ENCODE results near the gene PDE8A. TPM values are rescaled to one million over a fixed set of nuclear protein-coding genes. Genes with fewer than 3 reads are reported as not detected.

PDE8A gene
- total RNA-seq, 2 donors from 2014 or later, result 19.2 to 23.2 TPM

- TF ChIP-seq, protein P1, sequence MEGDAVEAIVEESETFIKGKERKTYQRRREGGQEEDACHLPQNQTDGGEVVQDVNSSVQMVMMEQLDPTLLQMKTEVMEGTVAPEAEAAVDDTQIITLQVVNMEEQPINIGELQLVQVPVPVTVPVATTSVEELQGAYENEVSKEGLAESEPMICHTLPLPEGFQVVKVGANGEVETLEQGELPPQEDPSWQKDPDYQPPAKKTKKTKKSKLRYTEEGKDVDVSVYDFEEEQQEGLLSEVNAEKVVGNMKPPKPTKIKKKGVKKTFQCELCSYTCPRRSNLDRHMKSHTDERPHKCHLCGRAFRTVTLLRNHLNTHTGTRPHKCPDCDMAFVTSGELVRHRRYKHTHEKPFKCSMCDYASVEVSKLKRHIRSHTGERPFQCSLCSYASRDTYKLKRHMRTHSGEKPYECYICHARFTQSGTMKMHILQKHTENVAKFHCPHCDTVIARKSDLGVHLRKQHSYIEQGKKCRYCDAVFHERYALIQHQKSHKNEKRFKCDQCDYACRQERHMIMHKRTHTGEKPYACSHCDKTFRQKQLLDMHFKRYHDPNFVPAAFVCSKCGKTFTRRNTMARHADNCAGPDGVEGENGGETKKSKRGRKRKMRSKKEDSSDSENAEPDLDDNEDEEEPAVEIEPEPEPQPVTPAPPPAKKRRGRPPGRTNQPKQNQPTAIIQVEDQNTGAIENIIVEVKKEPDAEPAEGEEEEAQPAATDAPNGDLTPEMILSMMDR (IDR thresholded peaks at IDR 0.05), result no peak
Observed at GRCh38 chr15:85003593-85004312, 22.1 kb downstream of the PDE8A start.

DNA sequence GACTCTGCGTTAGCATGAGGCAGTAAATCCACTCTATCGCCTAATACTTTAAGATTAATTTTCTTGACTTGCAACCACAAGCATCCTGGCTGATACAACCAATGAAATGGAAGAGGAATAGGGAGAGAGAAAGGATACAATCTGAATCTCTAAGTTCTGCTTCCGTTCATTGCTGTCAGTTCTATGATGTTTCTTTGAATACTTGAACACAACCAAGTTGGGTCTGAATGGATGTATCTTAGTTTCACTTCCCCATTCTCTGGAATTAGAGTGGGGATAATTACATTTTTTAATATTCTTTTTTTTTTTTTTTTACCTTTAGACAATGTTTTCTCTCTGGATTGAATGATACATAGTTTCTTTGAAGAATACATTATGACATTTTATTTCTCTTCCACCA lies 22.9 kb downstream of the PDE8A start:
- Histone ChIP-seq H3K4me3 (no peak overlapping the region), H3K9me3 (no peaks in the 10 kb centered on the region), H3K27ac (no peak overlapping the region), H3K36me3 (no peaks in the 10 kb centered on the region), H3K4me1 (peaks cover 0 to 65% of the 10 kb centered on the region in 2 donors), H3K27me3 (no peaks in the 10 kb centered on the region)
- TF ChIP-seq, protein P1 (IDR thresholded peaks at IDR 0.05), result no peak
- DNase-seq (ENCODE audit: low spot score), result no peak

More at GRCh38 chr15:85003593-85004312, 22.1 kb downstream of the PDE8A start:
- no peaks in the 10 kb centered on the region for H3K36me3 ChIP-seq
- H3K4me1 ChIP-seq, result peaks cover 0 to 62% of the 10 kb centered on the region in 2 donors
- no peak overlapping the region for H3K4me3 ChIP-seq
- no peaks in the 10 kb centered on the region for H3K27me3 ChIP-seq
- no peak overlapping the region for H3K27ac ChIP-seq
- H3K9me3 ChIP-seq, result no peaks in the 10 kb centered on the region
- DNase-seq (ENCODE audit: low spot score), result no peak

DNA sequence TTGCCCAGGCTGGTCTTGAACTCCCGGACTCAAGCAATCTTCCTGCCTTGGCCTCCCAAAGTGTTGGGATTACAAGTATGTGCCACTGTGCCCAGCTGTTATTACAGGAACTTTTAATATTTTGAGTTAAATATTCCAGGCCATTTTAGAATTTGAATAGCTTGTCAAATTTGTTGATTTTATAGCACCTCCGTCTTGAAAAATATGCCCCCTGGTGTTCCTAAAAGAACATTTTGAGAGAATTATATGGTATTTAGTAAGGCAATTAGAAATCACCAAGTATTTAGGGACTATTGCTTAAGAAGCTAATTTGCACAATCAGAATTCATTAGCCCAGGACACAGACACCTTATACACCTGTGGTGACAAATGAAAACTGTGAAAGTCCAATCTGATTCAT lies 23.7 kb downstream of the PDE8A start:
- no peak for DNase-seq (ENCODE audit: low spot score)
- Histone ChIP-seq H3K9me3 (no peaks in the 10 kb centered on the region), H3K36me3 (no peaks in the 10 kb centered on the region), H3K4me1 (peaks cover 0 to 65% of the 10 kb centered on the region in 2 donors), H3K27ac (no peak overlapping the region), H3K27me3 (no peaks in the 10 kb centered on the region), H3K4me3 (no peak overlapping the region)
- TF ChIP-seq, protein P1 (IDR thresholded peaks at IDR 0.05), result no peak

DNA sequence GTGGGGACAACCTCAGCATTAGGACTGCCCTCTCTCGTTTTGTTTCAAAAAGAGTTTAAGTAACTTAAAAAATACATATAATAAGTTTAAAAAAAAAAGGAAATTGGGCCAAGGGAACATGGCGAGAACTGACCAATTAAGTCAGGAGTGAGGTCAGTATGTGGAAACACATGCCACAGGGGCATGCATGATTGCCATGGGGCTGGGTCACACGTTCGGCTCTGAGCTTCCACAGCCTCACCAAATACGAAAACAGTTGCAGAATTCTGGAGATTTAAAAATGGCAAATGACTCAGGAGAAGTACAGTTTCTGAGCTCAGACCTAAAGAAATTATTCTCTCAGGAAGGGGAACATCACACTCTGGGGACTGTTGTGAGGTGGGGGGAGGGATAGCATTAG lies 24.1 kb downstream of the PDE8A start:
- peaks cover 0 to 65% of the 10 kb centered on the region in 2 donors for H3K4me1 ChIP-seq
- H3K4me3 ChIP-seq, result no peak overlapping the region

DNA sequence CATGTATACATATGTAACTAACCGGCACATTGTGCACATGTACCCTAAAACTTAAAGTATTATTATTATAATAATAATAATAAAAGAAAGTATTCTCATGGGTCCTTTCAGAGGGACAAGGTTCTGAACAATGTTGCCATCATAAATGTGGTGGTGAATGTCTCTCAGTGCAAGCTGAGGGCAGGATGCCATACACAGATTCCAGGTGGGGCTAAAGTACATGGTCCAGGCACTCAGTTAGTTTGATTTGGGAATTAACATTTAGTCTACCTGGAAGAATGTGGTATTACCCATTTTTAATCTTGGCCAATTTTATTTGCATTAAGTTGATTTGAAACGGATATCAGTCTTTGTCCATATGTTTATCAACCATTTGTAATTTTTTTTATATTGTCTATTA lies 24.5 kb downstream of the PDE8A start:
- H3K9me3 ChIP-seq, result no peaks in the 10 kb centered on the region
- DNase-seq (ENCODE audit: low spot score), result no peak
- TF ChIP-seq, protein P1 (IDR thresholded peaks at IDR 0.05), result no peak
- H3K27ac ChIP-seq, result no peak overlapping the region
- no peak overlapping the region for H3K4me3 ChIP-seq
- peaks cover 0 to 65% of the 10 kb centered on the region in 2 donors for H3K4me1 ChIP-seq
- H3K27me3 ChIP-seq, result no peaks in the 10 kb centered on the region
- no peaks in the 10 kb centered on the region for H3K36me3 ChIP-seq

More for the DNA sequence above, 24.1 kb downstream of the PDE8A start:
- TF ChIP-seq, protein P1 (IDR thresholded peaks at IDR 0.05), result no peak
- Histone ChIP-seq H3K27me3 (no peaks in the 10 kb centered on the region), H3K9me3 (no peaks in the 10 kb centered on the region), H3K36me3 (no peaks in the 10 kb centered on the region), H3K27ac (no peak overlapping the region)
- no peak for DNase-seq (ENCODE audit: low spot score)

- H3K27me3 ChIP-seq, result no peaks in the 10 kb centered on the region
- DNase-seq (ENCODE audit: low spot score), result no peak
- H3K36me3 ChIP-seq, result no peaks in the 10 kb centered on the region
- H3K9me3 ChIP-seq, result no peaks in the 10 kb centered on the region
- TF ChIP-seq, protein P1 (IDR thresholded peaks at IDR 0.05), result no peak
- H3K4me3 ChIP-seq, result no peak overlapping the region
- H3K27ac ChIP-seq, result no peak overlapping the region
- H3K4me1 ChIP-seq, result peaks cover 0 to 67% of the 10 kb centered on the region in 2 donors
Observed at GRCh38 chr15:85006655-85007054, 25.0 kb downstream of the PDE8A start.
